Astrocyte of the cerebellum (primary cell): Measurements from ENCODE around the gene FXR1.

Experiments
- DNase-seq: peaks from one replicate; pipeline ENCODE4 v3.0.0-alpha.2; 2011; ENCODE audit warnings: low read depth
- H3K4me3 ChIP-seq: 2 replicates; pipeline ENCODE4 v1.5.1; 2011; ENCODE audit warnings: mild to moderate bottlenecking, low read depth, low read length, moderate library complexity
- CTCF ChIP-seq: IDR thresholded peaks from 2 replicates; pipeline ENCODE4 v1.5.1; 2012; ENCODE audit warnings: low read length, low read depth, moderate library complexity, mild to moderate bottlenecking; ENCODE audit errors: missing control alignments
- in situ Hi-C: cut with HindIII; loops from 2 replicates; pipeline ENCODE4 v1.10.0; 2017; ENCODE audit warnings: low sequenced_read_pairs

The FXR1 gene

GRCh38 chr3:180882115-180882514, 30.4 kb upstream of the FXR1 start:
- TF ChIP-seq CTCF, result no peak
- no peak for DNase-seq
- H3K4me3 ChIP-seq, result no peak overlapping the region
- in situ Hi-C loops, result no loop called here

- in situ Hi-C loops, result no loop called here
- H3K4me3 ChIP-seq, result no peak overlapping the region
- TF ChIP-seq CTCF, result no peak
- DNase-seq, result no peak
These were observed 23.4 kb upstream of the FXR1 start for GRCh38 chr3:180888992-180889560.

- H3K4me3 ChIP-seq, result no peak overlapping the region
- in situ Hi-C loops, result no loop called here
- no peak for DNase-seq
- no peak for TF ChIP-seq CTCF
These were observed 13.9 kb upstream of the FXR1 start for GRCh38 chr3:180898572-180898971.

GRCh38 chr3:180909369-180910127, 2.9 kb upstream of the FXR1 start:
- in situ Hi-C loops, result no loop called here
- TF ChIP-seq CTCF, result no peak
- no peak overlapping the region for H3K4me3 ChIP-seq
- DNase-seq, result no peak

- H3K4me3 ChIP-seq, result no peak overlapping the region
- TF ChIP-seq CTCF, result no peak
- DNase-seq, result no peak
- in situ Hi-C loops, result no loop called here
These were observed 1.6 kb upstream of the FXR1 start for GRCh38 chr3:180910823-180911222.

GRCh38 chr3:180911876-180912303, 580 bp upstream of the FXR1 start:
- TF ChIP-seq CTCF, result no peak
- DNase-seq, result no peak
- in situ Hi-C loops, result no loop called here
- H3K4me3 ChIP-seq, result peak overlapping the region; percentile 75
